WTC11 (cell line): Measurements from ENCODE around the gene PIK3CG.

Experiments used
- ATF3 ChIP-seq: sonication (generic); formaldehyde crosslinking; conservative IDR thresholded peaks from 2 replicates; pipeline ENCODE4 v1.8.1; 2022; ENCODE audit warnings: mild to moderate bottlenecking, missing genetic modification reagents
- CREM ChIP-seq: sonication (generic); formaldehyde crosslinking; IDR thresholded peaks from 2 replicates; pipeline ENCODE4 v1.8.1; 2022; ENCODE audit warnings: mild to moderate bottlenecking, missing genetic modification reagents, moderate library complexity
- CTCF ChIP-seq: fragments of 200-600 bp; IDR thresholded peaks from 2 replicates; pipeline ENCODE4 v1.8.0; 2022; ENCODE audit warnings: antibody characterized with exemption
- E2F4 ChIP-seq: sonication (generic); formaldehyde crosslinking; IDR thresholded peaks from 2 replicates; pipeline ENCODE4 v1.8.1; 2022; ENCODE audit warnings: low read depth, mild to moderate bottlenecking, moderate library complexity, missing genetic modification reagents, borderline replicate concordance
- ESRRA ChIP-seq: sonication (generic); formaldehyde crosslinking; IDR thresholded peaks from 2 replicates; pipeline ENCODE4 v1.8.1; 2022; ENCODE audit warnings: mild to moderate bottlenecking, missing genetic modification reagents, borderline replicate concordance
- JUN ChIP-seq: sonication (generic); formaldehyde crosslinking; IDR thresholded peaks from 2 replicates; pipeline ENCODE4 v1.8.0; 2023; ENCODE audit warnings: mild to moderate bottlenecking, missing genetic modification reagents
- MAX ChIP-seq: sonication (generic); formaldehyde crosslinking; IDR thresholded peaks from 2 replicates; pipeline ENCODE4 v1.8.0; 2022; ENCODE audit warnings: mild to moderate bottlenecking, missing genetic modification reagents
- NFE2L1 ChIP-seq: sonication (generic); formaldehyde crosslinking; IDR thresholded peaks from 2 replicates; pipeline ENCODE4 v1.8.1; 2023; ENCODE audit warnings: missing genetic modification reagents
- NR1H2 ChIP-seq: sonication (generic); formaldehyde crosslinking; IDR thresholded peaks from 2 replicates; pipeline ENCODE4 v1.9.0; 2021; ENCODE audit warnings: mild to moderate bottlenecking, moderate library complexity, missing genetic modification reagents
- SOX15 ChIP-seq: fragments of 250-450 bp; sonication (Bioruptor Pico); IDR thresholded peaks from 2 replicates; pipeline ENCODE4 v1.9.0; 2021; ENCODE audit warnings: mild to moderate bottlenecking
- ZNF263 ChIP-seq: sonication (generic); formaldehyde crosslinking; IDR thresholded peaks from 2 replicates; pipeline ENCODE4 v1.8.1; 2022; ENCODE audit warnings: low read depth, mild to moderate bottlenecking, moderate library complexity, missing genetic modification reagents

GRCh38 chr7:106865130-106866041, at the start of gene PIK3CG:
- TF ChIP-seq ESRRA (CRISPR knock-in tag) (no peak), CTCF (no peak), ZNF263 (CRISPR knock-in tag) (no peak), SOX15 (CRISPR knock-in tag) (no peak), CREM (CRISPR knock-in tag) (no peak), NFE2L1 (no peak), E2F4 (no peak), ATF3 (CRISPR knock-in tag) (no peak), NR1H2 (CRISPR knock-in tag) (no peak), MAX (CRISPR knock-in tag) (no peak), JUN (CRISPR knock-in tag) (no peak)
